ENCODE data around the gene PCSK5.

Gene PCSK5

GRCh38 chr9:76218117-76218885 lies 327.8 kb downstream of the PCSK5 start:
- Mint-ChIP-seq H3K4me3 (no peak overlapping the region), H3K27ac (no peak overlapping the region), H3K27me3 (no peaks in the 10 kb centered on the region), H3K9me3 (no peaks in the 10 kb centered on the region), H3K4me1 (ENCODE audit: low read depth) (no peaks in the 10 kb centered on the region), H3K36me3 (ENCODE audit: low read depth) (no peaks in the 10 kb centered on the region)

- Mint-ChIP-seq H3K27ac (no peak overlapping the region), H3K9me3 (no peaks in the 10 kb centered on the region), H3K27me3 (no peaks in the 10 kb centered on the region), H3K36me3 (ENCODE audit: low read depth) (no peaks in the 10 kb centered on the region), H3K4me3 (no peak overlapping the region), H3K4me1 (ENCODE audit: low read depth) (no peaks in the 10 kb centered on the region)
These were observed 328.5 kb downstream of the PCSK5 start for GRCh38 chr9:76218886-76219445.

GRCh38 chr9:76219560-76220151 lies 329.2 kb downstream of the PCSK5 start:
- Mint-ChIP-seq H3K27ac (no peak overlapping the region), H3K4me3 (no peak overlapping the region), H3K9me3 (no peaks in the 10 kb centered on the region), H3K36me3 (ENCODE audit: low read depth) (no peaks in the 10 kb centered on the region), H3K27me3 (no peaks in the 10 kb centered on the region), H3K4me1 (ENCODE audit: low read depth) (no peaks in the 10 kb centered on the region)

GRCh38 chr9:76221423-76221822 lies 330.9 kb downstream of the PCSK5 start:
- H3K27ac Mint-ChIP-seq = no peak overlapping the region
- H3K4me1 Mint-ChIP-seq (ENCODE audit: low read depth) = no peaks in the 10 kb centered on the region
- H3K4me3 Mint-ChIP-seq = no peak overlapping the region
- no peaks in the 10 kb centered on the region for H3K36me3 Mint-ChIP-seq (ENCODE audit: low read depth)
- H3K9me3 Mint-ChIP-seq = no peaks in the 10 kb centered on the region
- H3K27me3 Mint-ChIP-seq = no peaks in the 10 kb centered on the region

GRCh38 chr9:76223749-76224340 lies 333.4 kb downstream of the PCSK5 start:
- H3K36me3 Mint-ChIP-seq (ENCODE audit: low read depth) = no peaks in the 10 kb centered on the region
- no peaks in the 10 kb centered on the region for H3K9me3 Mint-ChIP-seq
- no peak overlapping the region for H3K4me3 Mint-ChIP-seq
- H3K27me3 Mint-ChIP-seq = no peaks in the 10 kb centered on the region
- H3K4me1 Mint-ChIP-seq (ENCODE audit: low read depth) = no peaks in the 10 kb centered on the region
- no peak overlapping the region for H3K27ac Mint-ChIP-seq

- Mint-ChIP-seq H3K4me1 (ENCODE audit: low read depth) (no peaks in the 10 kb centered on the region), H3K36me3 (ENCODE audit: low read depth) (no peaks in the 10 kb centered on the region), H3K27ac (no peak overlapping the region), H3K27me3 (peaks cover 4% of the 10 kb centered on the region), H3K9me3 (no peaks in the 10 kb centered on the region), H3K4me3 (no peak overlapping the region)
These were observed 336.7 kb downstream of the PCSK5 start for GRCh38 chr9:76227156-76227555.

- H3K27me3 Mint-ChIP-seq = peaks cover 4% of the 10 kb centered on the region
- no peak overlapping the region for H3K27ac Mint-ChIP-seq
- H3K4me1 Mint-ChIP-seq (ENCODE audit: low read depth) = no peaks in the 10 kb centered on the region
- H3K4me3 Mint-ChIP-seq = no peak overlapping the region
- no peaks in the 10 kb centered on the region for H3K9me3 Mint-ChIP-seq
- H3K36me3 Mint-ChIP-seq (ENCODE audit: low read depth) = no peaks in the 10 kb centered on the region
These were observed 340.5 kb downstream of the PCSK5 start for GRCh38 chr9:76231001-76231400.

GRCh38 chr9:76232861-76233489 lies 342.5 kb downstream of the PCSK5 start:
- H3K4me3 Mint-ChIP-seq = no peak overlapping the region
- H3K4me1 Mint-ChIP-seq (ENCODE audit: low read depth) = no peaks in the 10 kb centered on the region
- H3K27me3 Mint-ChIP-seq = peaks cover 4% of the 10 kb centered on the region
- H3K9me3 Mint-ChIP-seq = no peaks in the 10 kb centered on the region
- no peak overlapping the region for H3K27ac Mint-ChIP-seq
- no peaks in the 10 kb centered on the region for H3K36me3 Mint-ChIP-seq (ENCODE audit: low read depth)

- Mint-ChIP-seq H3K4me1 (ENCODE audit: low read depth) (no peaks in the 10 kb centered on the region), H3K36me3 (ENCODE audit: low read depth) (no peaks in the 10 kb centered on the region), H3K9me3 (no peaks in the 10 kb centered on the region), H3K27ac (no peak overlapping the region), H3K27me3 (peaks cover 6% of the 10 kb centered on the region), H3K4me3 (no peak overlapping the region)
These were observed 350.1 kb downstream of the PCSK5 start for GRCh38 chr9:76240578-76240977.

- Mint-ChIP-seq H3K4me3 (no peak overlapping the region), H3K27me3 (peaks cover 6% of the 10 kb centered on the region), H3K27ac (no peak overlapping the region), H3K9me3 (peaks cover 4% of the 10 kb centered on the region), H3K4me1 (ENCODE audit: low read depth) (no peaks in the 10 kb centered on the region), H3K36me3 (ENCODE audit: low read depth) (no peaks in the 10 kb centered on the region)
These were observed 355.0 kb downstream of the PCSK5 start for GRCh38 chr9:76245518-76245917.

GRCh38 chr9:76246680-76247079 lies 356.2 kb downstream of the PCSK5 start:
- Mint-ChIP-seq H3K4me3 (no peak overlapping the region), H3K27me3 (peaks cover 6% of the 10 kb centered on the region), H3K9me3 (peaks cover 4% of the 10 kb centered on the region), H3K4me1 (ENCODE audit: low read depth) (no peaks in the 10 kb centered on the region), H3K27ac (no peak overlapping the region), H3K36me3 (ENCODE audit: low read depth) (no peaks in the 10 kb centered on the region)

- no peak overlapping the region for H3K27ac Mint-ChIP-seq
- H3K36me3 Mint-ChIP-seq (ENCODE audit: low read depth) = no peaks in the 10 kb centered on the region
- no peak overlapping the region for H3K4me3 Mint-ChIP-seq
- peaks cover 6% of the 10 kb centered on the region for H3K27me3 Mint-ChIP-seq
- peaks cover 4% of the 10 kb centered on the region for H3K9me3 Mint-ChIP-seq
- no peaks in the 10 kb centered on the region for H3K4me1 Mint-ChIP-seq (ENCODE audit: low read depth)
These were observed 357.0 kb downstream of the PCSK5 start for GRCh38 chr9:76247426-76247825.

- Mint-ChIP-seq H3K9me3 (peaks cover 4% of the 10 kb centered on the region), H3K36me3 (ENCODE audit: low read depth) (no peaks in the 10 kb centered on the region), H3K4me3 (no peak overlapping the region), H3K4me1 (ENCODE audit: low read depth) (no peaks in the 10 kb centered on the region), H3K27ac (no peak overlapping the region), H3K27me3 (peaks cover 6% of the 10 kb centered on the region)
These were observed 358.8 kb downstream of the PCSK5 start for GRCh38 chr9:76249309-76249708.

- Mint-ChIP-seq H3K4me3 (no peak overlapping the region), H3K36me3 (ENCODE audit: low read depth) (no peaks in the 10 kb centered on the region), H3K27me3 (peaks cover 2% of the 10 kb centered on the region), H3K27ac (no peak overlapping the region), H3K9me3 (no peaks in the 10 kb centered on the region), H3K4me1 (ENCODE audit: low read depth) (no peaks in the 10 kb centered on the region)
These were observed 365.4 kb downstream of the PCSK5 start for GRCh38 chr9:76255781-76256455.

Measured in stimulated activated naive CD8-positive, alpha-beta T cell treated with anti-CD3 and anti-CD28 coated beads, Interleukin-15, Interleukin-2, amounts not matched to agents 100 ng/mL and 50 ng/mL, for 24 hours (primary cell).